Frontal cortex (tissue), 4 donors: ENCODE results near the gene MED17. TPM values are rescaled to one million over a fixed set of nuclear protein-coding genes. Genes with fewer than 3 reads are reported as not detected.
"Not testable (repeated sequence)": the region's sequence is repeated elsewhere in the genome, so short reads cannot be mapped to it uniquely, and the experiment has no call there.

ENCODE experiments used
- DNase-seq, 2 donors: peaks; one replicate each; pipeline ENCODE4 v3.0.0; 2012; ENCODE audit warnings: low spot score in 2 of 2
- FAIRE-seq: peaks from 2 replicates; lab custom pipeline; 2012; peaks lifted over from hg19 to GRCh38; lab: Jason Lieb, UNC
- total RNA-seq: library from RNA; depleted of rRNA; stranded (reverse); fragments of >200 nt; gene quantifications from one replicate; pipeline ENCODE4 v1.2.3, GENCODE V29; 2014
- donor health status: control.
- donor health status: control.
- donor health status: control.

The MED17 gene, protein sequence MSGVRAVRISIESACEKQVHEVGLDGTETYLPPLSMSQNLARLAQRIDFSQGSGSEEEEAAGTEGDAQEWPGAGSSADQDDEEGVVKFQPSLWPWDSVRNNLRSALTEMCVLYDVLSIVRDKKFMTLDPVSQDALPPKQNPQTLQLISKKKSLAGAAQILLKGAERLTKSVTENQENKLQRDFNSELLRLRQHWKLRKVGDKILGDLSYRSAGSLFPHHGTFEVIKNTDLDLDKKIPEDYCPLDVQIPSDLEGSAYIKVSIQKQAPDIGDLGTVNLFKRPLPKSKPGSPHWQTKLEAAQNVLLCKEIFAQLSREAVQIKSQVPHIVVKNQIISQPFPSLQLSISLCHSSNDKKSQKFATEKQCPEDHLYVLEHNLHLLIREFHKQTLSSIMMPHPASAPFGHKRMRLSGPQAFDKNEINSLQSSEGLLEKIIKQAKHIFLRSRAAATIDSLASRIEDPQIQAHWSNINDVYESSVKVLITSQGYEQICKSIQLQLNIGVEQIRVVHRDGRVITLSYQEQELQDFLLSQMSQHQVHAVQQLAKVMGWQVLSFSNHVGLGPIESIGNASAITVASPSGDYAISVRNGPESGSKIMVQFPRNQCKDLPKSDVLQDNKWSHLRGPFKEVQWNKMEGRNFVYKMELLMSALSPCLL
- total RNA-seq: 71.3 TPM

DNA sequence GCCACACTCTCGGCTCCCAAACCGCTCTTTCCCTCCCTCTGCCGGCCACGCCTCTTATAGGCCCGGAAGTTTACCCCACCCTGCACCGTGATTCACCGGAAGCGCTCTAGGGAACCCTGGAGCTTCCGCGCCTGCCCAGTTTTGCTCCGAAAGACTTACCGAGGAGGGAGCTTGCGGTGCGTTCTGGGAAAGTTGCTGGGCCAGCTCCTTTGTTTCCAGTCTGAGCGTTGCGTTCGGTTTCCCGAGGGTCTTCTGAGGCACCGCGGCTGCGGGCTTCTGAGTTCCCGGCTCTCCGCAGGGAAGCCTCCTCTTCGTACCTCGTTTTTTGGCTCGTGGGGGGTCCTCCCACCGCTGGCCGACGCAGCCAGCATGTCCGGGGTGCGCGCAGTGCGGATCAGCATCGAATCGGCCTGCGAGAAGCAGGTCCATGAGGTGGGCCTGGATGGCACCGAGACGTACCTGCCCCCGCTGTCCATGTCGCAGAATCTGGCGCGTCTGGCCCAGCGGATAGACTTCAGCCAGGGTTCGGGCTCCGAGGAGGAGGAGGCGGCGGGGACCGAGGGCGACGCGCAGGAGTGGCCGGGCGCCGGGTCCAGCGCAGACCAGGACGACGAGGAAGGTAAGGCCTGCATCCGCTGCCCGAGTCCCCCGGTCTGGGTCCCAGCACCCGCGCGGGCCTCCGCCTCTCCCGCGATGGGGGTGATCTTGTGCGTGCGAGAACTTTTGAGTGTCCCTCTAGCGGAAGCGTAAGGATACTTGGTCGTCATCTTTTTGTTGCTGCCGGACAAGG, at the start of gene MED17:
TSS of gene MED17 (plus strand) at position 138 of the 790 bp plus-strand sequence. CDS start at position 370, 232 bp downstream.
- DNase-seq: peak; percentile 88 to 93
- no peak for FAIRE-seq

DNA sequence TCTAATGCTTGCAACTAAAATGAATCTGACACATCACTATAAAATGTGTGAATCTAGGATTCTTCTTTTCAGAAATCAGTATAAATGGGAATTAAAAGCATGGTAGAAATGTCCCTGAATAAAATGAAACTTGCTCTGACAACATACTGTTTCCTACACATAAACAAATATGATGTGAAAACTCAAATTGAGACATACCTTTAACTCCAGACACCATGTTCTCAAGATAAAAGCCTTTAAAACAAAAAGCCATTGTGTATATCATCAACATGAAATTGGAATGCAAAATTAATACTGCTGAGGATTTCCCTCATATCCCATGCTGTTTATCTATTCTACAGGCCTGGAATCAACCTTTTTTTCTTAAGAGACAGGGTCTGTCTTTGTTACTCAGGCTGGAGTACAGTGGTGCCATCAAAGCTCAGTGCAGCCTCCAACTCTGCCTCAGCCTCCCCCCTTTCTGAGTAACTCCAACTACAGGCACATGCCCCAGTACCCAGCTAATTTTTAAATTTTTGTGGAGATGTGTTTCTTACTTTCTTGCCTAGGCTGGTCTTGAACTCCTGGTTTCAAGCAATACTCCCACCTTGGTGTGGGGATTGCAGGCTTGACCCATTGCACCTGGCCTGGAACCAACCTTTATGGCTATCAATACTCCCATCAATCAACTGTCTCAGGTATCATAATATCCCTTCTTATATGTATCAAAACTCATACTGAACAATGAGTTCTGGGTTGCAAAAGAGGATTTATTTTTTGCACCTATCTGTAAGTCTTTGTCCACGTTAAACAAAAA, 49.5 kb upstream of the MED17 start:
- FAIRE-seq (no peak), DNase-seq (no peak)

DNA sequence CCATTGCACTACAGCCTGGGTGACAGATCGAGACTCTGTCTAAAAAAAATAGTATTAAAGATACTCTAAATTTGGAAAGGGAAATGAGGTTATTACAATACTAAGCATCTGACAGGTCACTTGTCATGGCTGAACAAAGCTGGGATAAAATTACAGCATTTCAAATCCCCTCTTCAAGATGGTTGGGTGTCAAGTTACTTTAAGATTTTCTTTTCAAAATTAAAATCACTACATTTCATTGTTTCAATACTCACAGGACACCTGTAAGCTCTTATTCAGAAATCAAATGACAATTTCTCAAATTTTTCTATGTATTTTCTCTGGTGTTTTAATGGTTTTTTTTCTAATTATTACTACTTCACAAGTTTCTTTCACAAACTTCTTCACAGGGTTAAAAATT, 48.5 kb upstream of the MED17 start:
- no peak for DNase-seq

DNA sequence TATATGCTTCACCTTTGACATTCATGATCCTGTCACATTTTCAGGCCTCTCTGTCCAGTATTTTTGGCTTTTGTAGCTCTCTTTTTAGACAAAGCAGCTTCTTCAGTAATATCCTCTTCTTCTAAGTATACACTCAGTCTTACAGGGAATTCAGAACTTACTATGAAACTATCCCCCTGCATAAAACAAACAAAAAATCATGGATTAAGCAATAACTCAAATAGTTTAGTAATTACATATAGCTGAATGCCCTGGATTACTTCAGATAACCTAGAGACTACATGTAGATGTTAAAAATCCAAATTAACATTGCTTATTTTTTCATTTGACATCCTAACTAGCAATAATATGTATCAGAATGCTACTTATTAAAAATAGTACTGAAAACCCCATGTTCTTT, 48.0 kb upstream of the MED17 start:
- DNase-seq (no peak), FAIRE-seq (no peak)

More for the DNA sequence above, 48.5 kb upstream of the MED17 start:
- no peak for FAIRE-seq

DNA sequence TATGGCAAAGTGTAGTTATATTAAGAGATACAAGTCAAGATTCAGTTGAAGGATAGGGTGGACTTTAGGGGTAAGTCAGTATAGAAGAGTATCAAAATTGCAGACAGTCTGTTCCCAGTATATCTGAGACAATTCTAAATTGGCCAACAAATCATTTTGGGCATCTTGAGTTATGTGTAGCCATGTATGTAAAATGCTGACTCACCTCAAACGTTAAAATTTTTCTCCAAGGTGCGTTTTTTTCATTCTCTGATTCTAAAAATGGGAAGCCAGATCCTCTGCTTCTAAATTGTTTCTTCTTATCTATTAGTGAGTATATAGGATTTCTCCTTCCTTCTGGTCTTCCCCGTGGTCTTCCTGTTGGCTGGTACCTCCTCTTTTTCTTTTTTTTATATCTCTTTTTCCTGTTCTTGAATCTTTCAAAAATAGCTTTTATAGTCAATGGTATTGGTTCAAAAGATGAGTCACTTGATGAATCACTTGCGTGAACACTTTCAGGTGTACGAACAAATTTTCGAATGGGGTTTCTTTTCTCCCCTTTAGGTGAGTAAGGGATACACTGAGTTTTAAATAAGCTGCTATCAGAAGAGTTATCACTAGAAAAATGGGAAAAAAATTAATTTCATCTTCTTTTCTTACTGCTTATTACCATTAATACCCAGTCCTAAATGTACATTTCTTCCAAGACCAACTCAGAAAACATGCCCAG, 46.0 kb upstream of the MED17 start:
- FAIRE-seq (no peak), DNase-seq (no peak)

DNA sequence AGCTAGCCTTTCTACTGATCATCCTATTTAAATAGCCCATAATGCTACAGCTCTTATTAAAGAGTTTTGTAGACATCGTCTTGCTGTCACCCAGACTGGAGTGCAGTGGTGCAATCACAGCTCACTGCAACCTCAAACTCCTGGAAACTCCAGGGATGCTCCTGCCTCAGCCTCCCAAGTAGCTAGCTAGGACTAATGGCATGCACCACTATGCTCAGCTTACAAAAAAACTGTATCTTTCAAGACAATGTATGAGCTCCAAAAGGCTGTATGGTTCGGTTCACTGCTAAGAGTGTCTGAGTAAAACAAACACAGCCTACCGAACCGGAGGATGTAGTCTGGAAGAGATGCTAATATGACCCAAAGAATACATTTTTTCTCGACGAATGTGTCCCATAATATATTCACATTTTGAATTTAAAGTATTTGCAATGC, 45.4 kb upstream of the MED17 start:
- FAIRE-seq: no peak

DNA sequence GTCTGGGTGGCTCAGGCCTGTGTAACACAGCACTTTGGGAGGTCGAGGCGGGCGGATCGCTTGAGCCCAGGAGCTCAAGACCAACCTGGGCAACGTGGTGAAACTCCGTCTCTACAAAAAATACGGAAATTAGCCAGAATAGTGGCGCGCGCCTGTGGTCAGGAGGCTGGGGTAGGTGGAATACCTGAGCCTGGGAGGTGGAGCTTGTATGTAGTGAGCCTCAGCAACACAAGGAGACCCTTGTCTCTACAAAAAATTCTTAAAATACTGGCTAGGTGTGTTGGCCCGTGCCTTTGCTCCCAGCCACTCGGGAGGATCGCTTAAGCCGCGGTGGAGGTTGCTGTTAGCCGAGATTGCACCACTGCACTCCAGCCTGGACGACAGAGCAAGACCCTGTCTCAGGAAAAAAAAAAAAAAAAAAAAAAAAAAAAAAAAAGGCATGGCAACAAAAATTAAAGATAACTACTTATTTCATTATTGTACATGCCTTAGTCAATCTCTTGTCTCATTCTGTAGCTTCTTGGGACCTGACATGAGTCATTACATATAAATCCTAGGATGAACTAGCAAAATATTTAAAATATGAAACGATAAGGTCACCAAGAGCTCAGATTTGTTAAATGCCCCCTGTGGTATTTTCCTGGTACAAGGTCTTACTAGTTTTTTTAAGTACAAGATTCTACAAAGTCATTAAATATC, 43.9 kb upstream of the MED17 start:
- no peak for DNase-seq
- no peak for FAIRE-seq

More for the DNA sequence above, 45.4 kb upstream of the MED17 start:
- no peak for DNase-seq

DNA sequence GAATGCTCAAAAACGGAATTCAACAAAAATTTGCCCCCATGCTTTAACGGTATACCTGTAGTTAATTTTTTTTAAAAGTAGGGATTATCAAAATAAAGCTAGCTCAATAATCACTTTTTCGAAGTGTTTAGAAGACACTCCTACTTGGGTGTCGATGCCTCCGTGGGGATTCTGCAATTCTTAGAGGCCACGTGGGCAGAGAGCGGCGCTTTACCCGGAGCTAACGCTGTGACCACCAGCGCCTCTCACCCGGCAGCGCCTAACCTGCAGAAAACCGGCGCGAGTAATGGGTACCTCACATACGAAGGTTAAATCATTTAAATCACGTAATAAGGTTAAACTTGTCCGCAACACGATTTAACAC, 43.4 kb upstream of the MED17 start:
- DNase-seq (peak in 1 of 2 donors; percentile 34), FAIRE-seq (no peak)

DNA sequence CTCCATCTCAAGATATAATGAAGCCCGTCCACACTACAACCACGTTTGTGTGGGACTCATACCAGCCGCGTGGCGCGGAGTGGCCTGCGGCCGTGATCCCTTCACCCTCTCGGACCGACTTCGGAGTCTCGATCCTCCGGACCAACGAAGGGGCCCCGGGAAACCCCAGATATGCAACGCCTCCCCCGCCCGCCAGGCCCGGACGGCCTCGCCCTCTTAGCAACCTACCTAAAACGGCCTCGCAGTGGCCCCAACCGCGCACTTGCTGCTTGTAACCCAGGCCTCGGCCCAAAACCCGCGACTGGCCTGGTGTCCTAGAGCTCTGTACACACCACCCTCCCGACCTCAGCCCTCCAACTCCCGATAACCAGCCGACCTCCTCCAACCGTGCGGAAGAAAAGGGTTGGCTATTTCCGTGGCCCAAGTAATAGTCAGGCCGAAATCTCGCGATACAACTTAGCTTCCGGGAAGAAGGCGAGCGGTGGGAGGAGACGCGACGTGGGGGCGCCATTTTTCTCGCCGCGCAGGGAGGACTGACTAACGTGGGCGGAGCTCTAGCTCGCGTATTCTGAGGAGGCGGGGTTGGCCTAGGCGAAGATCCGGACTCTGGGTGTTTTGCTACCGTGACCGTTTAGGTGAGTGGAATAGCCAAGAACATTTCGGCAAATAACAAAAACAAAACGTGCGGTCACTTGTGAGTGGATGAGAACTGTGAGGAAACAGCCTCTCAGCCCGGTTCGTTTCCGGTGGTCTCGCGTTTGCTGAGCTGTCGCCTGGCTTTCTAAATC, 42.8 kb upstream of the MED17 start, which contains the start of the genes C11orf54 and TAF1D:
TSS of gene C11orf54 (plus strand) at position 579 of the 788 bp plus-strand sequence. CDS start 5,722 bp downstream, outside the sequence.
TSS of gene TAF1D (minus strand) at position 402 of the 788 bp plus-strand sequence. CDS start 2,191 bp downstream, outside the sequence.
- FAIRE-seq: no peak
- DNase-seq: peak; percentile 75 to 88

DNA sequence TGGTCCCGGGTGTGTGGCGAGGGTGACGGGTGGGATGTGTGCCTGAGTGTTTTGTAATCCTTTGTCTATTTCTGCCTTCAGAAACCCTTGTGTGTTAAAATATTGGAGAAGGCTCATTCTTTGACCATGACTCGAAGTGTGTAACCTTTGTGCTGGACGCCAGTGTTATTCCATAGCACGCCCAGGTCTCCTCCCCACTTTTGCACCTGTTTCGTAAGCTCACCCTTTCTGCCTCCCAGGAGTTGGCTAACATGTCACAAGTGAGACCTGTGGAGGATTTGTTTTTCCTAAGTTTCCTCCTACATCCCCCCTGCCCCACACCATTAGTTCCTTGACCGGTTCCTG, 42.2 kb upstream of the MED17 start:
- no peak for FAIRE-seq
- peak in 1 of 2 donors; percentile 18 for DNase-seq

DNA sequence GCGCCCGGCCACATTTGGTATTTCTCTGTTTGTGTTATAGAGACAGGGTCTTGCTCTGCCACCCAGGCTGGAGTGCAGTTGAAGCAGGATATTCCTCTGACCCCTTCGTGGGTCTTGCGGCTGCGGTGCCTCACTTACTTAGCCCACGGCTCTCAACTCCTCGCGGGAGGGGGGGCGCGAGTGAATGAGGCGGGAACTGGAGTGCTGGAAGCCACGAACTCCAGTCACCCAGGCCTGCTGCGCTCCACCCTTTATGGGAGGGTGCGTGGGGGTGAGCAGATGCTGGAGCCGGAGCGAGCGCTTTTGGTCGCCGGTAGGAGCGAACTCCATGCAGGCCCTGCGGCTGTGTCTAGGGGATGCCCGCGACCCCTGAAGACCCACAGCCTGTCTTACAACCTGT, 40.8 kb upstream of the MED17 start:
- no peak for DNase-seq
- FAIRE-seq: no peak

DNA sequence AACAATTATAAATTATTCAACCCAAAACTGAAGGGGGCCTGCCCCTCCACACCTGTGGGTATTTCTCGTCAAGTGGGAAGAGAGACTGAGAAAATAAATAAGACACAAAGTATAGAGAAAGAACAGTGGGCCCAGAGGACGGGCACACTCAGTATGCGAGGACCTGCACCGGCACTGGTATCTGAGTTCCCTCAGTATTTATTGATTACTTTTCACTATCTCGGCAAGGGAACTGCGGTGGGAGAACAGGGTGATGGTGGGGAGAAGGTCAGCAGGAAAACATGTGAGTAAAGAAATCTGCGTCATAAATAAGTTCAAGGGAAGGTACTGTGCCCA, 39.4 kb upstream of the MED17 start:
- no peak for FAIRE-seq
- no peak for DNase-seq

DNA sequence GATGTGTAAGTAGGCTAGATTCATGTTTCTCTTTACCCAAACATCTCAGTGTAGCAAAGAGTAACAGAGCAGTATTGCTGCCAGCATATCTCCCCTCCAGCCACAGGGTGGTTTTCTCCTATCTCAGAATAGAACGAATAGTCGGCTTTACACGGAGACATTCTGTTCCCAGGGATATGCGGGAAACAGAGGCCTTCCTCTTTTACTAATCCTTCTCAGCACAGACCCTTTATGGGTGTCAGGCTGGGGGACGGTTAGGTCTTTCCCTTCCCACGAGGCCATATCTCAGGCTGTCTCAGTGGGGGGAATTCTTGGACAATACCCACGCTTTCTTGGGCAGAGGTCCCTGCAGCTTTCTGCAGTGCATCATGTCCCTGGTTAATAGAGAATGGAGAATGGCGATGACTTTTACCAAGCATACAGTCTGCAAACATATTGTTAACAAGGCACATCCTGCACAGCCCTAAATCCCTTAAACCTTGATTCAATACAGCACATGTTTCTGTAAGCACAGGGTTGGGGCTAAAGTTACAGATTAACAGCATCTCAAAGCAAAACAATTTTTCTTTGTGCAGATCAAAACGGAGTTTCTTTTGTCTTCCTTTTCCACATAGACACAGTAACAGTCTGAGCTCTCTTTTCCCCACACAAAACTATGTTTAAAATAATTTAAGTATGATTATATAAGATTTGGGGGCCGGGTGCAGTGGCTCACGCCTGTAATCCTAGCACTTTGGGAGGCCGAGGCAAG, 38.9 kb upstream of the MED17 start:
- not testable (repeated sequence) for FAIRE-seq

DNA sequence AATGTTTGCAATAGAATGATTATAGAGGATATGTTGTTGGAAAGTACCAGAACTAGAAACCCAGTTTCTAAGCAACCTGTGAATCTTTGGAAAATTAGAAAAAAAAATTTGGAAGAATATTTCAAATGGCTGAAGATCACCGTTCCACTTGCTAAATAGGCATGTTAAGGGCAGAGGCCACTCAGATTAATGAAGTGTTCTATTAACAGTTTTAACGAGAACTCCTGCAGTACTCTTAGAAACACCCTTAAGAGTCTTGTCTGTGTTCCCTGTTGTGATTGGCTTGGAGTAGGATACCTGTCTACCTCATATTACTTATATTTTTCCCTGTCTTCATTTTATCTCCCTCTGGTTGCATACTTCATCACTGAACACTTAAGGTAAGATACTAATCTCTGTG, 38.0 kb upstream of the MED17 start:
- FAIRE-seq (no peak), DNase-seq (no peak)

More for the DNA sequence above, 38.9 kb upstream of the MED17 start:
- not testable (repeated sequence) for DNase-seq

DNA sequence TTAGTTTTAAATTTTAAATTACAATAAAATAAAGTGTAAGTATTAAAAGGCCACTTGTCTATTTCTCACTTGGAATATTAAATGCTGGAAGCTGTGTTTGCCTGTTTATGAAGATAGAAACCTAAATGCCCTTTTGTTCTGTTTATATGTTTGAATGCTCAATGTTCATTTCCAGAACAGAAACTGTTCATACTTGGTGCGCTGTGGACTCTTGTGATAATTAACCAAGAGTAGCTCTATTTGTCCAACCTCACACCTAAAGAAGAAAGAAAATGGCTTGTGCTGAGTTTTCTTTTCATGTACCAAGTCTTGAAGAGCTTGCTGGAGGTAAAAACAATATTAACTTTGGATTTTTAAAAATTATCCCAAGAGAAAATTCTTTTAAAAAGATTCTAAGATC, 37.0 kb upstream of the MED17 start:
- FAIRE-seq (no peak), DNase-seq (no peak)

DNA sequence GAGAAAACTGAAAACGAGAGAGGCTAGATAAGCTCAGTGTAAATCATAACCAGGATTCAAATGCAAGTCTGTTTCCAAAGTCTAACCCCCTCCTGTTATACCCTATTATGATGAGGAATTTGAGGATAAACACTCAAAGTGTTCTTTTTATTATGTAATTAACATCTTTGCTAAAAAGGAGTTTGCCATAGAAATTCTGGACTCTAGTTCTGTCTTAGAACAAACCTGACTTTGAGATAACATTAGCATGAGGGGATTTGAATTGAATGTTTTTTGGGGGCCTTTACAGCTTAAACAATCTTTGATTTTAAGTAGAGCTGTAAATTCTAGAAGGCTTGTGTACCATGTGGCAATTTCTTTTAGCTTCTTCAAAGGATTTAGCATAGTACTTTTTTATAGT, 33.1 kb upstream of the MED17 start:
- DNase-seq: no peak
- no peak for FAIRE-seq

DNA sequence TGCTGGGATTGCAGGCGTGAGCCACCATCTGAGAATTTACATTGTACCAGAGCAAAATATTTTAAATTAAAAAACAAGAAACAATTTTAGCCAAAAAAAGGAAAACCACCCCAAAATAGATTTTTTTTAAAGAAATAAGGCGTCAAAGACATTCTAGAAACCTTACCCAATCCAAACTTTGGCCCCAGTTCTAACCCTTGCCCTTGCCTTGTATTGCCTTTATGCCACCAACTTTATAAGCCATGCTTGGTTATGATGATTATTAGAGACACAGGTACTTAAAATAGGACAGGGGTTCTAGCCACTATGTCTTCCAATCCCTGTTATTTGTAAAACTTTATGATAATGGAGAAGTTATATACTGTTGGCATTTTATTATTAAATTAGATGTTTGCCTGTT, 30.8 kb upstream of the MED17 start:
- DNase-seq (no peak), FAIRE-seq (no peak)
